DMS153 treated with DMSO at 0.1 percent for 48 hours (cell line): ENCODE data around the gene FOXL3.

Experiments used
- DNase-seq: peaks from one replicate; lab custom pipeline; 2025; ENCODE audit not compliant: unreplicated experiment; lab: John Stamatoyannopoulos, UW

Gene FOXL3

DNA sequence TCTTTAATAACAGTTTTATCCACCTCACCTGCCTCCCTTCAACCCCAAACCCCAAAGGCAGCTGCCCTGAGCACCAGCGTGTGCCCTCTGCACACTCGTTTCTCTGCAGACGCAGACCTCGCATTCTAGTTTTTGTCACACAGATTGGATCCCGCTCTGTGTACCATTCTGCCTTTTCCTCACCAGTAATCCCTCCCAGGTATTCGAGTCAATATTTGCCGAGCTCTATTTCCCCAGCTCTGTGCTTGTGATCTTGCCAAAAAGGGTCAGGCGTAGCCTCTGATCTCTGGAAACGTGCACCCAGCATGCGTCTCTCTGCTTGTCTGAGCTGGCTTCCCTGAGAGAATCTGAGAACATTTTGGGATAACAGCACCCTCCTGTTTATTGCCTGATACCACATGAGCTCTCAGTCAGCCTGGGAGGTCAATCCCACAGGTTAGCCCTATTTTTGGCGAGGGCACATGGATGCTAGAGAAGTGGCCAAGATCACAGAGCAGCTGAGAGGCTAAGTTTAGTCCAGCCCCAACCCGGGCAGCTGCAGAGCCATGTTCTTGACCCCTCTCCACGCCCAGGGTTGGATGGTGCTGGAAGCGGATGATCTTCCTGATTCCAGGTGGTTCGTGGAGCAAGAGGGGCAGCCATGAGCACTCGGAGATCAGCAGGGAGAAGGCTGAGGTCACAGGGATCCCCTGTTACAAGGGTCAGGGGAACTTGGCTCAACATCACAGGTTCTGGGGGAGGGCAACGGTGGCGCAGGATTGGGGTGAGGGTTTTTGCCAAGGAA is 29.1 kb downstream of the FOXL3 start:
- DNase-seq, result peak; percentile 39

DNA sequence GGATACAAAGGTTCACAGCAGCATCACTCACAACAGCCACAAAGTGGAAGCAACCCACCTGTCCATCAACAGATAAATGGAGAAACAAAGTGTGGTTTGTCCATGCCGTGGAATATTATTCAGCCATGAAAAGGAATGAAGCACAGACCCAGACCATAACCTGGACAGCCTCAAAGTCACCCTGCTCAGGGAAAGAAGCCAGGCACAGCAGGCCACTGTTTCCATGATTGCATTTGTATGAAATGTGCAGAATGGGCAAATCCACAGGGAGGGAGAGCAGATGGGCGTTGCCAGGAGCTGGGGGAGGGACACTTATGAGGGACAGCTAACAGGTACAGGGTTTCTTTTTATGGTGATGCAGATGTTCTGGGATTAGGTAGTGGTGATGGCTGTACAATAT is 30.3 kb downstream of the FOXL3 start:
- no peak for DNase-seq

DNA sequence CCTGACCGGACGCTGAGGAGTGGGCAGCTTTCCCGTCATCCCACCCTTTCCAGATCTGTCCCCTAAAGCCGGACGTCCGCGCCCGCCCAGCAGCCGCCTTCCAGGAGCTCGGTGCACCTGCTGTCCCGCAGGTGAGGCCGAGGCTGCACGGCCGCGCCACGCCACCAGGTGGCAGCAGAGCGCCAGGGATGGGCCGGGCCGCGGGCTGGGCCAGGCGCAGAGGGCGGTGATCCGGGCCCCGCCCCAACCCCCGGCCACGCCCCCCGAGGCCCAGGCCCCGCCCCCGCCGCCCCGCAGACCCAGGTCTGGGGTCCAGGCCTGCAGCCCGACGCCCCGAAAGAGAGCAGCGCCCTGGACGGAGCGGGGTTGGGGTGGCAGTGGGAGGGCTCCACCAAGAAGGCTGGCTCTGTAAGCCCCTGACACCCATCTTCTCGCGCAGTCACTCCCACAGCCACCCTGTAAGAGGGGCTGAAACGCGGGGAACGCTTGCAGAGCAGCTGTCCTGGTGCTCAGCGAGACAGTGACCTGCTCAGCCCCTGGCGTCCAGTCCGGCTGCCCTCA is 32.2 kb downstream of the FOXL3 start:
- DNase-seq, result peak; percentile 60

DNA sequence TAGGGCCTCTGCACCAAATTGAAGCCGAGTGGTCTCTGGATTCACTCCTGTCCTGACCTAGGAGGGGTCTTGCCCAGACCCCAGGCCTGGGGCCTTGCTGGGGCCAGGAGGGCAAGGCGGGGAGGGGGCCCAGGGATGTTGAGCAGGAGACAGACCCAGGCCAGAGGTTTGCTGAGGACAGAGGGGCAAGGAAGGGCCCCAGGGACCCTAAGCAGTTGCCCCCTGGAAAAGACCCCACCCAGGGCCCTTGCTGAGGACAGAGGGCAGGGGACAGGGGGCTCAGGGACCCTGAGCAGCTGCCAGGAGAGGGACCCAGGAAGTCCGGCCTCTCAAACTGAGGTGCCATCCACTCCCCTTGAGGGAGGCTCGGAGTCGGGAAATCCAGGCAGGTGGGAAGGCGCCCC is 32.7 kb downstream of the FOXL3 start:
- DNase-seq, result no peak

DNA sequence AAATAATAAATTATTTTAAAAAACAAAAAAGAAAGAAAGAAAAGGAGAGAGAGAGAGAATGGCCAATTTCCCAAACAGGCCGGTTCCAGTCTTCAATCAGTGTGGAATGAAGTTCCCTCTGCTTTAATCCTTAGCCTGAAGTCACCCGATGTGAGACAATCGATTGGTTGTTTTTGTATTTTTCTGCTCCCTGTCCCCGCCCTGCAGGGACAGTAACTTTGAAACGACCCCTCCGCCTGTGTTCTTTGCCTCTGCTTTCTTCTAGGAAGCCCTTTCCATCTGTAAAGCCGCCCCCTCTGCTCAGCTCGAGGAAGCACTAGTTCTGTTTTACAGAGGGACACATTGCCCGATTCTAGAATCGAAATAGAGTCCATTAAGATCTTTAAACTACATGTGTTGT is 33.4 kb downstream of the FOXL3 start:
- no peak for DNase-seq

DNA sequence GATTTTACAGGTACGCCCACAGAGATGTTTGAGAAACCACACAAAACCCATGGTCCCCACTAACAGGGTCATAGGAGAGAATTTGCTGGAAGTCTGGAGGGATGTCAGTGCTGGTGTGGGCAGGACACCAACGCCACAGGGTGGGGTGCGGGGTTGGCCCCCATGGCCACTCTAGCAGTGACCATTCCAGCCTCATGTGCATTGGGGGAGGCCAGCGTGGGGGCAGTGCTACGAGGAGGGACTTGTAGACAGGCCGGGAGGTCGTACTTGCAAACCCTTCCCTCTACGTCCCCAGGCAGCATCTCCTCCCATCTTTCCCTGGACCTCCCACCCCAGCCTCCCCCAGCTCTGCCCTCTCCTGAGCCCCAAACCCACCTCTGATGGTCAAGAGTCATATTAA is 34.0 kb downstream of the FOXL3 start:
- DNase-seq, result no peak

DNA sequence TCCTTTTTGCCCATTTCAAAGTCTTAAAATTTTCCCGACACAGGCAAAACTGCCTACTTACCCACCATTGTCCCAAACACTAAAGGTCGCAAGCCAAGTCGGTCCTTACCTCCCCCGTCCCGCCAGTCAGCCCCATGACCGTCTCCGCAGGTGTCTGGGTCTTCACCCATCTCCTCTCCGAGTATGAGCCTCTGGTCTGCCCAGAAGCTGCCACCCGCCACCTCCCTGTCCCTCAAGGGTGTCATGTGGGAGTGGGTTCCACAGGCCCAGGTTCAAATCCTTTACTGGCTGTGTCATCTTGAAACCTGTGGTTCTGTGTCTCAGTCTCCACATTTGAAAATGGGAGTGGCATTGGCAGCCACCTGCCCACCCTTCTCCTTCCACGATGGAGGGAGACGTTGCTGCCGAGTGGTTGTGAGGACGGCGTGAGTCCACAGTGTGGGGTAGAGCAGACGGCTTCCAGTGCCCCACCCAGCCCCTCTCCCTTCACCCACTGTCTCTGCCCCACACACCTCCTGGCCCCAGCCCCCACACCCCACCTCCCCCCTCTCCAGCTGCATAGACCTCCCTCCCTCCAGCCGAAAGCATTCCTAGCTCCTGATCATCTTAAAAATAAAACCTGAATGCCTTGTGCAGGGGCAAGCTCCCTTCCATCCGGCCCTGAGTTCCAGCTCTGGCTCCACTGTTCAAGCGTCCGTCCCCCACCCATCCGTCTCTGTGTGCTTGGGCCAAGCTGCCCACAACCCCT is 35.3 kb downstream of the FOXL3 start:
- DNase-seq, result no peak

DNA sequence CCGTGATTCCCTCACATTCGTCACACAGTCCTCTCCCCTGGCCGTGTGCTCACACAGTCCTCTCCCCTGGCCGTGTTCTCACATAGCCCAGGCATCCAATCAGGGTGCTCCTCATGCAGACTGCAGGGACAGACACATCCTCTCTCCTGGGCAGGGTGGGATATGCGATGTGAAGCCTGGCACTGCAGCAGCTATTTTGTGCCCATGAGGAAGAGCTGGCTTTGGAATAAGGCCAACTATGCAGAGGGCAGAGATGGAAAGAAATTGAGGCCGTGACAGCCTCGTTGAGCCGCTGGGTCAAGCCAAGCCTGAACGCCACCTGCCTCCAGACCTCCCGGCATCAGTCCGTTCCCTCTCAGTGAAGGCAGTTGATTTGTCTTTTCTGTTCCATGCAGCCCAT is 35.8 kb downstream of the FOXL3 start:
- DNase-seq, result no peak

DNA sequence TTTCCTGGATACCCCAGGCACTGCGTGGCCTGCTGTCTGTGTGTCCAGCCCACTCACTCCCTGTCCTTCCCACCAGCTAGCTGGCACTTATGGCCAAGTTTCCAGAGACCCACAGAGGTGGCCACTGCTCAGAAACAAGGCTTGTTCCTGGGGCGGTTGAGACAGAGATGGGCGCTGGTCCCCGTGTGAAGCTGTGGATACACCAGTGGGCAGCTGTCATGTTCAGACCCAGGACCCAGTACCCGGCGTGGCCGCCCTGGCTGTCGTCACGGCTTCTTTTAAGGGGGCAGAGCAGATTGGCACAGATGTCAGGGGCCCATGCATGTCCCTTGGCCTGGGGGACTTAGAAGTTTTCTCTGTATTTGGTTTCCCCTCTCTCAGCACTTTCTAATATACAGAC is 36.3 kb downstream of the FOXL3 start:
- no peak for DNase-seq

DNA sequence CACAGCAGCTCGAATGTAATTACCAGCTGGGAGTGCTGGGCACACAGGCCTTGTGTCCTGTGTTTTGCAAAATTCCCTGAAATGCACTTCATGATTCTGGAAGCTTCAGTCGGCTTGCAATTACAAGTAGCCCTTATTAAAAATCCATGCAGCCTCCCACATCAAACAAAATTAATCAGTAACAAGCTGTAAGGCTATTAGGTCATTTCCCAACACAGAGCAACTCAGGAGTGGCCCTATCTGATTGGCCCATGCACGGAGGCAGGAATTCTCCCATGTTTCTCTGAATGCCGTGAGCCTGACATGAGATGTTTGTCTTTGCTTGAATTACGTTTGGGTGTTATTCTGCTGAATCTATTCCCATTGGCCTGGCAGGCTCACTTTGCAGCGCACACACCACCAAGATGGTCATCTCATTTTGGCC is 36.9 kb downstream of the FOXL3 start:
- no peak for DNase-seq

DNA sequence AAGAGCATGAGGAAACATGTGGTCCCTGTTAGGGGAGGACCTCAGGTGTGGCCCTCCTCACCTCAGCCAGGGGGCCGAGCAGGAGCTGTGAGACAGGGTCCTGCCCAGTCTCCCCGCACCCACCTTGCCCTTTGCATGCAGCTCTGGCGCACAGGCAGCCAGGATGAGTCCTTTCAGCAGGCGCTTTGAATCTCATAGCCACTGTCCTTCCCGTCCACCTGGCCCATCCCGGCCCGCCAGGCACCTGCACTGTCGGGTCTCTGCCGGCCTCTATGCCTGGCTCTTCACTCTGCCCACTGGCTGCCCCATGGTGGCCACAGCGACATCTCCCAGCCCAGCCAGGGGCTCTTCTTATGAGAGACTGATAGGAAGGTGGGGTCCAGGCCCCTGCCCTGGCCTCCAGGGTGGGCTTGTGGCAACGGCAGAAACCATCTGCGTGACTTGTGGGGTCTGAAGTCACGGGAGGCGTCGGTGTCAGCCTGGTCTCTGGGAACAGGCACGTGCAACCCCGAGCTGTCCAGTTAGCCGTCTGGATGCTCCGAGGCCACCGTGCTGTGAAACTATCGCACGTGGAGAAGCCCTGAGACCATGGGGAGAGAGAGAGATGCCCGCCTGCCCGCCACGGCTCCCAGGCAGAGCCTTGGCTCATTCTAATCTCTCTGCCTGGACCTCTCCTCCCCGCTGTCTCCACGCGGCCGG is 37.4 kb downstream of the FOXL3 start:
- DNase-seq, result no peak

DNA sequence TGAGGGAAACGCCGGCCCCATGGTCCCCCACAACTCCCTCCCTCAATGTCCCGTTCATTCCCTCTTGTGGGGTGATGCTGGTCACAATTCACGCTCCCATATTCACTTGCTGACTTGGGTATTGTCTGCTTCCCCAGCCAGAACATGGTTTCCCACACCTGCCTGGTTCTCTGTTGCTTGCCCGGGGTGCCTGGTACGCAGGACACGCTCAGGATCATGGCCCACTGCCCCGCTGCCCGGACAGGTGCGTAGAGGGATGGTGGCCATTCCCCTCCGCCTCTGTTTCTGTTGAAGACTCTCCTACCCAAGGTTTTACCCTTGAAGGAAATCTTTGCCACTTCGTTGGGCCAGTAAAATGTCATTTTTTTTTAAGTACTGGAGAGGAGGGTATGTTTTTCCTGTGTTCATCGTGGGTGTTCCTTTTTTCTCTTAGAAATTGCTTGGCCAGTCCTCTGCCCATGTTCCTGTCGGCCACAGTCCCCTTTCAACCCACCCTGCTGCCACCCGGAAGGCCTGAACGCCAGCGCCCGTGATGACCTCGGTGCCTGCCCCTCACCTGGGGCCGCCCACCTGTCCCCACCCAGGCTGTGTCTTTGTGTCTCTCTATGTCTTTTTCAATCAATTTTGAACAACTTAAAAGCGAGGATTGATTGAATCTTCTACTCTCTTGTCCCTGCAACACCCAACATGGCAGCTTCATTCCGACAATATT is 38.2 kb downstream of the FOXL3 start:
- no peak for DNase-seq

DNA sequence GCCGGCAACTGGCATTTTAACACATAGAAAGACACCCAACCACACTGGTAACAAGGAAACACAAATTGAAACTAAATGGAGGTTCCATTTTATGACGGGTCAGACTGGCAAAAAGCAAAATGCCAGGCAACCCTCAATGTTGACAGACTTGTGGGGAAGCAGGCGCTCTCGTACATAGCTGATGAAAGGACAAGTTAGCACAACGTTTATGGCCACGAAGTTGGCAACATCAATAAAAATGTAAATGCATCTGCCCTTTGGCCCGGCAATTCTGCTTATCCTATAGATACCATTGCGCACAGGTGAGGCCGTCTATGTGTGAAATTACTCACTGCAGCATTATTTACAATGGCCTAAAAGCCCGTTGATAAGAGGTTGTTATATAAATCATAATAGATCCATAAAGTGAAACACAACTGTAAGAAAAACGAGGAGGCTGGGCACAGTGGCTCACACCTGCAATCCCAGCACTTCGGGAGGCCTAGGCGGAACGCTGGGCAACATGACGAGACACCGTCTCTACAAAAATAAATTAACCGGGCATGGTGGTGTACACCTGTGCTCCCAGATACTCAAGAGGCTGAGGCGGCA is 39.8 kb downstream of the FOXL3 start:
- no peak for DNase-seq

DNA sequence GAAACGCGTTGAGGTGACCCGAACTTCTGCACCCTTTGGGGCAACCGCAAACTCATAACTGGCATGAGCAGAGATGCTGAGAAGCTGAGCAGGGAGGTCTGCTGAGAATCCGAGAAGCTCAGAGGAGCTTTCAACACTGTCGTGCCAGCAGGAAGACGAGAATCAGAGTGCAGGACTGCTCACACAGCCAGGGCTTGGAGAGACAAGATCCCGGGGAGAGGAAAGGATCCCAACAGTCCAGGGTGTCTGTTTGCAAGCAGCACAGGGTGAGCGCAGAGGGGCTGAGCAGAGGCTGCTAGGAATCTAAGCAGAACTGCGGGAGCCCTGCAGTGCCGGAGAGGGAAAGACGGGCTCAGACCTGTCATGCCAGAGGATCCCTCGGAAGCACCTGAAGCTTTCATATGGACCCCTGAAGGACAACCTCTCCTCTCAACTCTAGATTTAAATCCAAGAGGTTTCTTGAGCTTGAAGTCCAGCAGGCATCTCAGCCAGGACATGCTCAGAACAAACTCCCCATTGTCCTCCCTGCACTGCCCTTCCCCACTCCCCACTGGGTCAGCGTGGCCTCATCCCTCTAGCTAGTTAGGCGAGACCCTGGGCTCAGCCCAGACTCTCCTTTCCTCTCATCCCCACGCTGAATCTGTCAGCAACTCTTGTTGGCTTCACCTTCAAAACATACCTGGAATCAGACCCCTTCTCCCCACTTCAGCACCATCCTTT is 40.7 kb downstream of the FOXL3 start:
- no peak for DNase-seq

DNA sequence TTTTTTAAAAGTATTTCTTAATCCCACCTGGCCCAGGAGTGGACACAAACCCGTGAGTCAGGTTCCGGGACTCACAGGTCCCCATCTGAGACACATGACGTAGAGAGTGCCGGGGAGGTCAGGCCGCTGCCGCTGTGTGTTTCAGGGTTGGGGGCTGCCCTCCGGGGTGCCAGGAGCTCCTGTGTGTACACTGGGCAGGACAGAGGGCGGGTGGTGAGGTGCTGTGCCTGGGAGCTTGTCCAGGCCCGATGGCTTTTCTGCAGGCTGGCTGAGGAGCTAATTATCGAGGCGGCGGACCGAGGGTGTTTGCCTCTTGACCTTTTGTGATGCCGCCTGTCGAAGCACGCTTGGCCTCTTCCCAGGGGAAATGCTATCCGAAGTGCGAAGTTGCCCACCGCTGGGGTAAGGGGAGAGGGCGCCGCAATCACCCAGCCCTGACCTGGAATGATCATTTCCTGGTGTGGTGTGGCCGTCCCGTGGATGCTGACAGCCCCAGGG is 42.1 kb downstream of the FOXL3 start:
- no peak for DNase-seq

DNA sequence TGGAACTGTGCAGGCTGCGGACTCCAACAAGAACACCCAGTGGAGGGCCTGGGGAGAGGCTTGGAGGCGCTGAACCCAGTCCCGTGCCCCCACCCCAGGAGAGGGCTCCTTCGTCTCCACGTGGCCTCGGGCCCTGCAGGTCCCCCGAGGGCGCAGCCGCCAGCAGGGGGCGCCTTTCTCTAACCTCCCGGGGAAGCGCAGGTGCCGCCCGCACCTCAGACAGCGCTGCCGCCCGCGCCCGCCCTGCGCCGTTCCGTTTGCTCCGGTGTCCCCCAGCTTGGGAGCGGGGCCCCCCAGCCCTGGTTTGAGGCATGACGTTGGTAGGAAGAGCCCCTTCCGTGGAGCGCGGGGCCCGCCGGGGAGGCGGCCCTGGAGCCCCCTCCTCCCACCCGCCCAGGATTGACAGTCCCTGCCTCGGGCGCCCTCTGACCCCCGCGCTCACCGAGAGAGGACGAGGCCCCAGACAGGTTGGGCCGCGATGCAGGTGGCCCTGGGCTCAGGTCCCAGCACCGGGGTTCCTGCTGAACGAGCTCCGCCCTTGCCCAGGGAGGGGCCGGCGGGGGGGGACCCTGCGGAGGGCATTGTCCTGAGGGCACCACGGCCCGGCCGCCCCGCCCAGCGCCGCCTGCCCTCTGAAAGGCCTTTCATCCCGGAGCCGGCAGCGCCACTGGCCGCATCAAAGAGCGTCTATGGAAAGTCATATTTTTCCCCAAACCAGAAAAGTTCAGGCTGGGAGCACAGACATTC is 42.8 kb downstream of the FOXL3 start:
- peak; percentile 83 for DNase-seq

DNA sequence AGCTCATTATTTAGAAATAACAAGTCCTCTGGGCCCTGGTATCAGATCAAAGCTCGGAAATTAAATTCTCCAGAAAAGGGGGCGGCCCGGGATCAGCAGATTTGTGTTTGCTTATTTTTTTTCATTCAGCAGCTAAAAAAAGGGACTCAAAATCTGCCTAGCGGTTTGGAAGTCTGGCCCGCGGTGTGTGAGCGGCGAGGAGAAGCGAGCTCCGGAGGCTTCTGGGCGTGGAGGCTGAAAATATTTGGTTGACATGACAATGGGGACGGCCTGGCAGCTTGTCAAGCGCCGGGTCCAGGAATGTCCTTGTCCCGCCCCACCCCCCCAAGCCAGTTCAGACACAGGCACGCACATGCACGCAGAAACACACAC is 43.4 kb downstream of the FOXL3 start:
- DNase-seq, result no peak

DNA sequence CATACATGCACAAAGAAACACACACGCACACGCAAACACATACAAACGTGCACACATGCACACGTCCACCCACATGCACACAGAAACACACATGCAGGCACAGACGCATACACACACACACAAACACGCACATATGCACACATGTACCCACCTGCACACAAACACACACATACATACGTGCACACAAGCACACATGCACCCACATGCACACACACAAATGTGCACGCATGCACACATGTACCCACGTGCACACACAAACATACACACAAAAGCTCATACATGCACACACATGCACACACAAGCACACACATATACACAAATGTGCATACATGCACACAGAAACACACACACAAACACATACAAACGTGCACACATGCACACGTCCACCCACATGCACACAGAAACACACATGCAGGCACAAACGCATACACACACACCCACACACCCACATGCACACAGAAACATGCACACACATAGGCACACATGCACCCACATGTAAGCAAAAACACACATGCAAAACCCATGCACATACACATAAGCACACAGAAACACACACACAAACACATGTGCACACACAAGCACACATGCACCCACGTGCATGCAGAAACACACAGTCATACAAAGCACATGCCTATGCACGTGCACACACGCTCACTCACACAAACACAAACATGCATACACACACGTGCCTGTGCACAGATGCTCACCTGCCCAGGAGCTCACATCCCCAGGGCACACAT is 44.8 kb downstream of the FOXL3 start:
- DNase-seq, result no peak
